ENCODE measurements around the gene TNNI2. TPM values are rescaled to one million over a fixed set of nuclear protein-coding genes. Genes with fewer than 3 reads are reported as not detected.

The TNNI2 gene
- total RNA-seq, 2 donors from 2014 or later: not detected

DNA sequence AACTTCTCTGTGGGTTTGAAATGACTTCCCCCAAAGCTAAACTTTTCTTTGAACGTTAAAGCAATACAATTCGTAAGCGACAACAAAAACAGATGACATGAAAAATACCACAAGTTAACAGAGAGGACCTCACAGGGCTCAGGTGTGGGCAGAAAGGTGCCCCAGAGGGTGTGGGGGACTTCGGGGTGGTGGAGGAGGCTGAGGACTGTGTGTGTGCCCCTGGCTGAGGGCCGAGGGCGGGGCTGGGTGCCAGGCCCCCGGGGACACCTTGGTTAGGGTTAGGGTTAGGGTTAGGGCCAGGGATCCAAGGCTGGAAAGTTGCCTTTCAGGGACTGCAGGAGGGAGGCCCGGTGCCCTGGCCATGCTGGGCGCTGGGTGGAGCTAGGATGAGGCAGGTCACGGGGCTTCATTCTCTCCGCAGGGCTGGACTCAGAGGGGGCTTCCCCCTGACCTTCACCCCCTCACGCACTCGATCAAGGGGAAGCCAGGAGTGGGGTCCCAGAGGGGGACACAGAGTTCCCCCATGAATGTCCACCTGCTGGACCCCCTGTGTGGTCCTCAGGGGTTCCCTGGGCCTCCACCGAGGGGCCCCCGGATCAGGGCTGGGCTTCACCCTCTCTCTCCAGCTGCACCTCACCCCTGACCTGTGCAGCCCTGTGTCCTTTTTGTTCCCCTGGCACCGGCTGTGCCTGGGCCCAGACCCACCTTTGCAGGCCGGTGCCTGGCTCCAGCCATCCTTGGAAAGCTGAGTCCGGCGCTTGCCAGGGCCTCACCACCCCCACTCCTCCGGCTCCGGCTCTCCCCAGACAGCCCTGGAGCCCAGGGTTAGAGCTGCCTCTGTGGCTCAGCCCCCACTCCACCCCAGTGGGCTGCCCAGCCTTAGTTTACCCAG is 7.0 kb downstream of the TNNI2 start:
- no peaks in the 10 kb centered on the region for H3K36me3 ChIP-seq
- TF ChIP-seq, protein P1, sequence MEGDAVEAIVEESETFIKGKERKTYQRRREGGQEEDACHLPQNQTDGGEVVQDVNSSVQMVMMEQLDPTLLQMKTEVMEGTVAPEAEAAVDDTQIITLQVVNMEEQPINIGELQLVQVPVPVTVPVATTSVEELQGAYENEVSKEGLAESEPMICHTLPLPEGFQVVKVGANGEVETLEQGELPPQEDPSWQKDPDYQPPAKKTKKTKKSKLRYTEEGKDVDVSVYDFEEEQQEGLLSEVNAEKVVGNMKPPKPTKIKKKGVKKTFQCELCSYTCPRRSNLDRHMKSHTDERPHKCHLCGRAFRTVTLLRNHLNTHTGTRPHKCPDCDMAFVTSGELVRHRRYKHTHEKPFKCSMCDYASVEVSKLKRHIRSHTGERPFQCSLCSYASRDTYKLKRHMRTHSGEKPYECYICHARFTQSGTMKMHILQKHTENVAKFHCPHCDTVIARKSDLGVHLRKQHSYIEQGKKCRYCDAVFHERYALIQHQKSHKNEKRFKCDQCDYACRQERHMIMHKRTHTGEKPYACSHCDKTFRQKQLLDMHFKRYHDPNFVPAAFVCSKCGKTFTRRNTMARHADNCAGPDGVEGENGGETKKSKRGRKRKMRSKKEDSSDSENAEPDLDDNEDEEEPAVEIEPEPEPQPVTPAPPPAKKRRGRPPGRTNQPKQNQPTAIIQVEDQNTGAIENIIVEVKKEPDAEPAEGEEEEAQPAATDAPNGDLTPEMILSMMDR (IDR thresholded peaks at IDR 0.05): no peak
- no peak for DNase-seq (ENCODE audit: low spot score)
- no peaks in the 10 kb centered on the region for H3K9me3 ChIP-seq
- H3K4me3 ChIP-seq: no peak overlapping the region
- H3K27ac ChIP-seq: no peak overlapping the region
- peaks cover 0 to 26% of the 10 kb centered on the region in 2 donors for H3K4me1 ChIP-seq
- no peaks in the 10 kb centered on the region for H3K27me3 ChIP-seq

DNA sequence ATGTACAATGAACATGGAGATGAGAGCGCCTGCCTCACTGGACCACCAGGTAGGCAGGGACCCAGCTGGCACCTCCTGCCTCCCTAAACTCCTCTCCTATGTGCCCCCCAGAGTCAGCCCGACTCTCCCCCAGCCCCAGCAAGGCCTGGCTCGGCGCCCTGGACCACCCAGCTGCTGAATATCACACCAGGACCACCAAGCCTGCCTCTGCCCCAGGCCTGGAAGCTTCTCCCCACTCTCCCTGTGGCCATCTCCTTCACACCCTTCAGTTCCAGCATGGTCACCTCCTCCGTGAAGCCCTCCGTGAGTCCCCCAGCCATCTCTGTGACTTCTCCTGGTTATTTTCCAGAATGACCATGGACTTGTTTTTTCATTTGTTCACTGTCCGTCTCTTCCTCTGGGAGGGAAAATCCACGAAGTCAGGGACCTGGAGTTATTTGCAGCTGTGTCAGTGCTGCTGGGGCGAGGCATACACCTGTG is 7.7 kb downstream of the TNNI2 start:
- Histone ChIP-seq H3K36me3 (no peaks in the 10 kb centered on the region), H3K4me1 (peaks cover 0 to 26% of the 10 kb centered on the region in 2 donors), H3K27me3 (no peaks in the 10 kb centered on the region), H3K9me3 (no peaks in the 10 kb centered on the region), H3K27ac (no peak overlapping the region), H3K4me3 (no peak overlapping the region)
- TF ChIP-seq, protein P1 (IDR thresholded peaks at IDR 0.05): no peak
- DNase-seq (ENCODE audit: low spot score): no peak

DNA sequence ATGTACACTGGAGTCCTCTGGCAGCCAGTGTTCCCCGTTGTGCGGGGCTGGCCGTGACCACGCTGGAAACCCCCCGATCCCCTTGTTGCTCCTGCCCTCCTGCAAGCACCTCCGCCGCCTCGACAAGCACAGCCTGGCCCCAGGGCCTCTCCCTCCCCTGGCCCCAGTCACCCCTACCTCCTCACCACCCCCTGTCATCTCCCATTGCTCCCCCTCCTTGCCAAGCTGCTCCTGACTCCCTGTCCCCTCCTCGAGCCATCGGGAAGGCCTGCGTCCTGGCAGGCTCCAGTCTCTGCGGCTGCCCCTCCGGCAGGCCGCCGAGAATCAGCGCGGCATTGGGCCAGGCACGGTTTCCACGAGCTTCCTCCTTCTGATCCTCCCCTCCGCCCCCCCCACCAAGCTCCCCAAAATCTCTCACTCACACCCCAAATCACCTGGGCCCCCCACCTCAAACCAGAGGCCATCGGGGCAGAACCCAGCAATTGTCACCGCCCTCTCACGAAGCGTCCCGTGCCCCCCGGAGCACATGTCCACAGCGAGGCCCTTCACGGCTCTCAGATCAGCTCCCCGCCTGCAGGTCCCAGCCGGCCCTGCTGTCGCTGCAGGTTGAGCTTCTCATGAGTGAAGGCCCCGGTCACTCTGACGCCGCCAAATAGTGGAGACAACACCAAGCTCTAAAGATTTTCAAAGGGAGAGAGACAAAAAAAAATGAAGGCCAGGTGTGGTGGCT is 8.4 kb downstream of the TNNI2 start:
- TF ChIP-seq, protein P1 (IDR thresholded peaks at IDR 0.05): no peak
- Histone ChIP-seq H3K9me3 (no peaks in the 10 kb centered on the region), H3K4me3 (no peak overlapping the region), H3K4me1 (peaks cover 0 to 24% of the 10 kb centered on the region in 2 donors), H3K27ac (no peak overlapping the region), H3K27me3 (no peaks in the 10 kb centered on the region), H3K36me3 (no peaks in the 10 kb centered on the region)
- no peak for DNase-seq (ENCODE audit: low spot score)

DNA sequence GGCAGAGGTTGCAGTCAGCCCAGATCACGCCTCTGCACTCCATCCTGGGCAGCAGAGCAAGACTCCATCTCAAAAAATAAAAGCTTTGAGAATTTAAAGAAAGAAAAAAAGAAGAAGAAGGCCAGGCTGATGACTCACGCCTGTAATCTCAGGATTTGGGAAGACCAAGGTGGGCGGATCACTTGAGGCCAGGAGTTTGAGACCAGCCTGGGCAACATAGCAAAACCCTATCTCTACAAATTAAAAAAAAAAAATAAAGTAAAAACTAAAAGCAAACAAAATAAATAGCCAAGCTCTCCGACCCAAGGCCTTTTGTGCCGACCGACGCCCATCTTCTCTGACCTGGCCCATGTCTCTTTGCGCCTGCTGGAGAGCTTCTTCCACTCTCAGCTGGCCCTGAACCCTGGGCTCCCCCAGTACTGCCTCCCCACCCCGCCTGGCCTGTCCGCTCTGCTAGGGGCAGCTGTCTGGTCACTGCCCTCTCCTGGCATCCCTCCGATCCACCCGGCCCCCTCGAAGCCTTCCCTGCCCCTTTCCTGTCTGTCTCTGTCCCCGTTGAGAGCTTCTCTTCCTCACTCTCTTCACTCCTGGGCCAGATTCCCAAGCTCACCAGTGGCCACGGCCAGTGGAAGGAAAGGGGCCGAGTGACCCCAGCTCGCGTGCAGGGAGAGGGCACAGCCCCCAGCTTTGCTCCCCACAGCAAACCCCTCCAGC is 9.3 kb downstream of the TNNI2 start:
- H3K36me3 ChIP-seq: no peaks in the 10 kb centered on the region
- peaks cover 0 to 17% of the 10 kb centered on the region in 2 donors for H3K4me1 ChIP-seq
- DNase-seq (ENCODE audit: low spot score): no peak
- TF ChIP-seq, protein P1 (IDR thresholded peaks at IDR 0.05): no peak
- H3K9me3 ChIP-seq: no peaks in the 10 kb centered on the region
- H3K4me3 ChIP-seq: no peak overlapping the region
- H3K27me3 ChIP-seq: no peaks in the 10 kb centered on the region
- H3K27ac ChIP-seq: no peak overlapping the region

DNA sequence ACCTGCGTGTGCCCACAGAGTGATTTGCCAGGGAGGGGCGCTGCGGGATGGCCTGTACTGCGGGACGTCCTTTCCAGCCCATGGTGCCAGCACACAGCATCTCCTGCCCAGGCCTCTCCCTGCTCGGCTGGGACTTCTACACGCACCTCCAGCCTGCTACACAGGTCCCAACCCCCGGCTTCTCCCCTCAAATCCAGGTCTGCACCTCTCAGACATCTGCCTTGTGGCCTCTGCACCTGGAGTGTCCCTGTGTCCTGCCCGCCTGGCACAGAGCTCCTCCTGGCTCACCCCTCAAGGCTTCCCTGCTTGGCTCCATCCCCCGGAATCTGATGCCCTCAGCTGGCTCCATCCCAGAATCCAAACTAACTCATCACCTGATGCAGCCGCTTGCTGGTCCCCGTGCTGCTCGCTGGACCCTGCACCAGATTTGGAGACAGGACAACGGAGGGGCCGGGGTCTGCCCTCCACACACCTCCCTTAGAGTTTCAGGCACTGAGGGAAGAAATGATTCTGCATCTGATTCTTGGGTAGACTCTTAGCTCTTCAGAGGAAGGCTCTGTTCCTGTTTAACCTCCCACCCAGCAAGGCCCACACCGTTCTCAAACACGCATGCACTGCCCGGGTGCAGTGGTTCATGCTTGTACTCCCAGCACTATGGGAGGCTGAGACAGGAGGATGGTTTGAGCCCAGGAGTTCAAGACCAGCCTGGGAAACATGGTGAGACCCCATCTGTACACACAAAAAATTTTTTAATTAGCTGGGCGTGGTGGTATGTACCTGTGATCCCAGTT is 10.1 kb downstream of the TNNI2 start:
- no peaks in the 10 kb centered on the region for H3K9me3 ChIP-seq
- no peak overlapping the region for H3K27ac ChIP-seq
- H3K27me3 ChIP-seq: no peaks in the 10 kb centered on the region
- H3K4me3 ChIP-seq: no peak overlapping the region
- no peak for DNase-seq (ENCODE audit: low spot score)
- peaks cover 0 to 16% of the 10 kb centered on the region in 2 donors for H3K4me1 ChIP-seq
- TF ChIP-seq, protein P1 (IDR thresholded peaks at IDR 0.05): no peak
- no peaks in the 10 kb centered on the region for H3K36me3 ChIP-seq

All from right atrium auricular region (tissue), 2 donors.